Measurements from ENCODE around the gene CEP152.

- TF ChIP-seq CTCF (conservative IDR thresholded peaks at IDR 0.05; ENCODE audit: low read depth, low read length), result no peak
- no peak for TF ChIP-seq EZH2 (IDR thresholded peaks at IDR 0.05; ENCODE audit: borderline replicate concordance, low read depth, low read length, poor library complexity, severe bottlenecking)
Observed at GRCh38 chr15:48823706-48824105, 12.8 kb upstream of the CEP152 start.
